ENCODE measurements around the gene LOXHD1. TPM values are rescaled to one million over a fixed set of nuclear protein-coding genes. Genes with fewer than 3 reads are reported as not detected.

Gene LOXHD1
- total RNA-seq, 4 donors from 2014 or later, result 0.62 TPM; not detected in 3

DNA sequence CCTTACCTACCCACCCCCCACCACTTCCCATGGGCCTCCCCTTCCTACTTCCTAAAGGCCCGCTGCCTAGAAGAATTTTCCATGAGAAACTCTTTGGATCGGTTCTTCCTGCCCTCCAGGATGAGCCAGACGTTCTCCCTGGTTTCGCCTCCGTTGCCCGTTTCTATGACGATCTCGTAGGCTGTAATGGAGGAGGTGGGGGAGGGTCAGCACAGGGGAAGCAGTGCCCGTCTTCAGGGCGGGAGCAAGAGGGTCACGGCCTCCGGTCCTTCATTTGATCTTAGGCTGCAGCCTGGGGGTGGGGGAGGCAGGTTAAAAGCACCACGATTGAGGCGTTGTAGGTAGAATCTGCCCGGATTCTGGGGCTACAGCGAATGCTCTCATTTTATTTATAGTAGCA, 172.0 kb downstream of the LOXHD1 start:
- no peak for TF ChIP-seq POLR2A (IDR thresholded peaks at IDR 0.05)
- TF ChIP-seq, protein P1, sequence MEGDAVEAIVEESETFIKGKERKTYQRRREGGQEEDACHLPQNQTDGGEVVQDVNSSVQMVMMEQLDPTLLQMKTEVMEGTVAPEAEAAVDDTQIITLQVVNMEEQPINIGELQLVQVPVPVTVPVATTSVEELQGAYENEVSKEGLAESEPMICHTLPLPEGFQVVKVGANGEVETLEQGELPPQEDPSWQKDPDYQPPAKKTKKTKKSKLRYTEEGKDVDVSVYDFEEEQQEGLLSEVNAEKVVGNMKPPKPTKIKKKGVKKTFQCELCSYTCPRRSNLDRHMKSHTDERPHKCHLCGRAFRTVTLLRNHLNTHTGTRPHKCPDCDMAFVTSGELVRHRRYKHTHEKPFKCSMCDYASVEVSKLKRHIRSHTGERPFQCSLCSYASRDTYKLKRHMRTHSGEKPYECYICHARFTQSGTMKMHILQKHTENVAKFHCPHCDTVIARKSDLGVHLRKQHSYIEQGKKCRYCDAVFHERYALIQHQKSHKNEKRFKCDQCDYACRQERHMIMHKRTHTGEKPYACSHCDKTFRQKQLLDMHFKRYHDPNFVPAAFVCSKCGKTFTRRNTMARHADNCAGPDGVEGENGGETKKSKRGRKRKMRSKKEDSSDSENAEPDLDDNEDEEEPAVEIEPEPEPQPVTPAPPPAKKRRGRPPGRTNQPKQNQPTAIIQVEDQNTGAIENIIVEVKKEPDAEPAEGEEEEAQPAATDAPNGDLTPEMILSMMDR (IDR thresholded peaks at IDR 0.05), result no peak
- DNase-seq, result no peak

DNA sequence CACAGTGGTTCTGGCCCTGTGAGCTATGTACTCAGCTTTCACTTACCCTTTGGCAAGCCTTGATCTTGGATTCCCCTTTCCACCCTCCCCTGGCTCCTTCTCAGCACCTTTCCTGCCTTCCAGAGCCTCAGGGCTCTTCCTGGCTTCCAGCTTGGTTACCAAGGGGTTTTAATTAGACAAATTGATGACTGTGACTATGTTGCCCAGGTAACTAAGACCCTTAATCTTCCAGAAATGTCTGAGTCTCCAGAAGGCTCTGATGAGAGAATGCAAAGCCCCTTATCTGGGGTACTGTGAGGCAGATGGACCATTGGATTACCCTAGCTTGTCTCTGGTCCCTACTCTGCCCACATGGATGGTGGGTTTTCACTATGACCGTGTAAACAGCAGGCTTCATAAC, 174.2 kb downstream of the LOXHD1 start:
- no peaks in the 10 kb centered on the region for H3K36me3 ChIP-seq
- no peak overlapping the region for H3K4me3 ChIP-seq
- no peaks in the 10 kb centered on the region for H3K27me3 ChIP-seq
- no peaks in the 10 kb centered on the region for H3K9me3 ChIP-seq
- DNase-seq, result no peak
- H3K27ac ChIP-seq, result no peak overlapping the region
- intact Hi-C loops (cut with DNase I; ENCODE audit: low total_unique reads), result no loop called here
- H3K4me1 ChIP-seq, result no peaks in the 10 kb centered on the region
- TF ChIP-seq POLR2A (IDR thresholded peaks at IDR 0.05), result no peak
- TF ChIP-seq, protein P1 (IDR thresholded peaks at IDR 0.05), result no peak

More for the DNA sequence above, 172.0 kb downstream of the LOXHD1 start:
- no peak overlapping the region for H3K27ac ChIP-seq
- H3K4me1 ChIP-seq, result no peaks in the 10 kb centered on the region
- intact Hi-C loops (cut with DNase I; ENCODE audit: low total_unique reads), result no loop called here
- H3K9me3 ChIP-seq, result no peaks in the 10 kb centered on the region
- no peak overlapping the region for H3K4me3 ChIP-seq
- H3K27me3 ChIP-seq, result no peaks in the 10 kb centered on the region
- H3K36me3 ChIP-seq, result no peaks in the 10 kb centered on the region

DNA sequence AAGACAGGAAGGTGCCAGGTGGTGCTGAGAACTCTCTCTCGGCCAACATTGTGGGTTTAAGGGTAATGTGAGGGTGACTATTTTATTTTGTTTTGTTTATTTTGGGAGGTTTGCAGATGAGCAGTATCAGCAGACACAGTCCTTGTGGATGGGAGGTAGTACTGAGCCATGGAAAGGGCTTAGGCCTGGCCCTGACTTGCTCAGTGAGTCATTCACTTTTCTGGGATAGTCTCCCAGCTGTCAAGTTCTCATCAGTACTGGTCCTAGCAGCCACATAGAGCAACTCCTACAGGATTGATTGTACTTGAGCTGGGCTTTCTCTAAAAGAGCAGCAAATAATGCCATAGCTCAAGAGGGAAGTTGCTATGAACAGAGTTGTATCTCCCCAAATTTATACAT, 175.2 kb downstream of the LOXHD1 start:
- Histone ChIP-seq H3K36me3 (no peaks in the 10 kb centered on the region), H3K9me3 (no peaks in the 10 kb centered on the region), H3K27me3 (no peaks in the 10 kb centered on the region), H3K27ac (no peak overlapping the region), H3K4me3 (no peak overlapping the region), H3K4me1 (no peaks in the 10 kb centered on the region)
- intact Hi-C loops (cut with DNase I; ENCODE audit: low total_unique reads), result no loop called here
- no peak for TF ChIP-seq POLR2A (IDR thresholded peaks at IDR 0.05)
- TF ChIP-seq, protein P1 (IDR thresholded peaks at IDR 0.05), result no peak
- no peak for DNase-seq

DNA sequence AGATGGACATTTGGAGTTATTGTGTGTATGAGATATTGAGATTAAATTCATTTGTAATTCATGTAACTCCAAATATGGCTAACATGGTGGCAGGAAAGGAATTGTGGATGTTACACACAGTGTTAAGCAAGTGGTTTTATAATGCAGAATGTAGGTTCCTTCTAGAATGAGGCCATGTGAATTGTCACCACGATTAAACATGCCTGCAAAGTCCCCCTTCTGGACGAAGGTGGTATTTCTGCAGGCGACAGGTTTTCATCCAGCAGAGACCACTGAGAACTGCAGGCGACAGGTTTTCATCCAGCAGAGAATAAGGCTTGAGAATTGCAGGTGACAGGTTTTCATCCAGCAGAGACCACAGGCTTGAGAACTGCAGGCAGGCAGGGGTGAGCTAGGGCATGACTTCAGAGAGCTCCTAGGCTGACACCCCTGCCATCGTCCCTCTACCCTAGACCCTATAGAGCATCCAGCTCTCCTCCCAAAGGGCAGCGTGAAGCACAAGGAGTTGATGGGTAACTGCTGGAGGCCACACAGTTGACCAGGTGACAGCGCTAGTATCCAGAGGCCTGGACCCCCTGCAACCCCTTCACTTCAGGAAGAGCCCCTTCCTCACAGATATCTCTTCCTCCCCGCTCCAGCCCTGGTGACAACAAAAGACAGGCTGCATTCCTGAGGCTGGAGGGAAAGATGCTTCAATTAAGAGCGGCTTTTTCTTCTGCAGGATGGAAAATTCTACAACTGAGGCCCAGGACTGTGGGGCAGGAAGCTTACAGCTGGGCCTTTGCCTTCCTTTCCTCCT, 175.8 kb downstream of the LOXHD1 start:
- no peaks in the 10 kb centered on the region for H3K36me3 ChIP-seq
- no peaks in the 10 kb centered on the region for H3K4me1 ChIP-seq
- intact Hi-C loops (cut with DNase I; ENCODE audit: low total_unique reads), result no loop called here

DNA sequence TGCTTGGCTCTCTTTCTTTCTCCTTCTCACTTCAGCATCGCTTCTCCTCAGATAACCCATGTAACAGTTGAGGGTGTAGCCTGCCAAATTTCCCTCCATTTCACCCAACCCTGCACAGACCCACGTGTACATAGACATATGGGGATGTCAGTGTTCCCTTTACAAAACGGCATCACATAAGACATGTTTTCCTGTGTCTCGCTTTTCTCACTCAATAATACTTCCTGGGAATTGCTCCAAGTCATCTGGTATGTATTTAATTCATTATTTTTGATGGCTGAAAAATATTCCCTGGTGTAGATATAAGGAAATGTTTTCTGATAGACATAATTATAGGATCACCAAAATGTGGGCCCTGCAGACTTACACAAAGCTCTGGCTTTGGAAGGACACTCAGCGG, 176.8 kb downstream of the LOXHD1 start:
- Histone ChIP-seq H3K4me3 (no peak overlapping the region), H3K9me3 (no peaks in the 10 kb centered on the region), H3K27ac (no peak overlapping the region), H3K36me3 (no peaks in the 10 kb centered on the region), H3K27me3 (no peaks in the 10 kb centered on the region), H3K4me1 (no peaks in the 10 kb centered on the region)
- TF ChIP-seq POLR2A (IDR thresholded peaks at IDR 0.05), result no peak
- TF ChIP-seq, protein P1 (IDR thresholded peaks at IDR 0.05), result no peak
- intact Hi-C loops (cut with DNase I; ENCODE audit: low total_unique reads), result no loop called here
- no peak for DNase-seq

More for the DNA sequence above, 175.8 kb downstream of the LOXHD1 start:
- Histone ChIP-seq H3K9me3 (no peaks in the 10 kb centered on the region), H3K4me3 (no peak overlapping the region), H3K27ac (no peak overlapping the region), H3K27me3 (no peaks in the 10 kb centered on the region)
- TF ChIP-seq POLR2A (IDR thresholded peaks at IDR 0.05), result no peak
- TF ChIP-seq, protein P1 (IDR thresholded peaks at IDR 0.05), result peak; percentile 34 to 44 (median 38)
- DNase-seq, result no peak

Data from uterus (tissue), 4 donors.